WTC11 (cell line): Measurements from ENCODE around the gene FAM20B.

Experiments
- CBFB ChIP-seq: sonication (generic); formaldehyde crosslinking; IDR thresholded peaks from 2 replicates; pipeline ENCODE4 v1.8.1; 2022; ENCODE audit warnings: mild to moderate bottlenecking, low read depth, missing genetic modification reagents
- CTCF ChIP-seq: fragments of 200-600 bp; IDR thresholded peaks from 2 replicates; pipeline ENCODE4 v1.8.0; 2022; ENCODE audit warnings: antibody characterized with exemption
- ELF4 ChIP-seq: sonication (generic); formaldehyde crosslinking; IDR thresholded peaks from 2 replicates; pipeline ENCODE4 v1.8.1; 2022; ENCODE audit warnings: low read depth, mild to moderate bottlenecking, moderate library complexity, missing genetic modification reagents
- IRF1 ChIP-seq: sonication (generic); formaldehyde crosslinking; IDR thresholded peaks from 2 replicates; pipeline ENCODE4 v1.8.0; 2023; ENCODE audit warnings: missing genetic modification reagents
- KAT7 ChIP-seq: sonication (generic); formaldehyde crosslinking; IDR thresholded peaks from 2 replicates; pipeline ENCODE4 v1.8.1; 2023; ENCODE audit warnings: missing genetic modification reagents, mild to moderate bottlenecking, borderline replicate concordance
- MAX ChIP-seq: sonication (generic); formaldehyde crosslinking; IDR thresholded peaks from 2 replicates; pipeline ENCODE4 v1.8.0; 2022; ENCODE audit warnings: mild to moderate bottlenecking, missing genetic modification reagents
- ZNF423 ChIP-seq: fragments of 250-450 bp; sonication (Bioruptor Pico); IDR thresholded peaks from 2 replicates; pipeline ENCODE4 v2.1.2; 2022; ENCODE audit warnings: mild to moderate bottlenecking, moderate library complexity

- TF ChIP-seq ZNF423 (CRISPR knock-in tag) (no peak), CBFB (CRISPR knock-in tag) (no peak), MAX (CRISPR knock-in tag) (no peak), IRF1 (CRISPR knock-in tag) (no peak), KAT7 (CRISPR knock-in tag) (no peak), CTCF (no peak), ELF4 (CRISPR knock-in tag) (no peak)
These were observed 49.2 kb upstream of the FAM20B start for GRCh38 chr1:178976541-178976940.
